HL-60 (cell line): Measurements from ENCODE around the gene SMOC1.

Source experiments
- DNase-seq, 2 experiments: peaks; one replicate each; pipeline ENCODE4 v3.0.0-alpha.2; 2010 to 2020; ENCODE audit warnings: low read depth in 1 of 2, low spot score in 1 of 2
- H3K27ac ChIP-seq: fragments of 250-450 bp; sonication (Bioruptor Pico); replicated peaks from 2 replicates; pipeline ENCODE4 v1.5.1; 2020; ENCODE audit warnings: mild to moderate bottlenecking, moderate library complexity
- H3K27me3 ChIP-seq: fragments of 250-450 bp; sonication (Bioruptor Pico); 2 replicates; pipeline ENCODE4 v1.5.1; 2021; ENCODE audit warnings: mild to moderate bottlenecking, moderate library complexity; ENCODE audit not compliant: insufficient read depth, poor library complexity, severe bottlenecking
- H3K4me3 ChIP-seq: replicated peaks from 2 replicates; pipeline ENCODE4 v1.5.1; 2011; ENCODE audit warnings: mild to moderate bottlenecking, control low read depth, low read length; ENCODE audit not compliant: insufficient read depth
- CTCF ChIP-seq: IDR thresholded peaks from one replicate; pipeline ENCODE4 v1.5.1; 2011; ENCODE audit warnings: low read length, control low read depth, inconsistent platforms; ENCODE audit not compliant: insufficient read depth
- GABPA ChIP-seq: IDR thresholded peaks from 2 replicates; pipeline ENCODE4 v1.6.1; 2012; ENCODE audit warnings: low read depth
- POLR2AphosphoS5 ChIP-seq: IDR thresholded peaks from 2 replicates; pipeline ENCODE4 v1.6.1; 2012; ENCODE audit warnings: low read depth
- REST ChIP-seq: IDR thresholded peaks from 2 replicates; pipeline ENCODE4 v1.6.1; 2012; ENCODE audit warnings: low read depth; ENCODE audit not compliant: insufficient replicate concordance
- SPI1 ChIP-seq: IDR thresholded peaks from 2 replicates; pipeline ENCODE4 v1.6.1; 2012; ENCODE audit warnings: low read depth, mild to moderate bottlenecking, borderline replicate concordance

SMOC1 gene

GRCh38 chr14:70033561-70033960 is 154.3 kb downstream of the SMOC1 start:
- no peak for DNase-seq
- no peak overlapping the region for H3K4me3 ChIP-seq
- no peak for TF ChIP-seq SPI1
- no peak for TF ChIP-seq POLR2AphosphoS5
- TF ChIP-seq CTCF = no peak
- TF ChIP-seq REST = no peak
- TF ChIP-seq GABPA = no peak
- no peak overlapping the region for H3K27ac ChIP-seq
- H3K27me3 ChIP-seq = no peaks in the 10 kb centered on the region

GRCh38 chr14:70034257-70034656 is 155.0 kb downstream of the SMOC1 start:
- no peak for TF ChIP-seq SPI1
- TF ChIP-seq REST = no peak
- no peak for TF ChIP-seq CTCF
- no peak for TF ChIP-seq GABPA
- no peak for TF ChIP-seq POLR2AphosphoS5
- H3K27ac ChIP-seq = no peak overlapping the region
- no peak for DNase-seq
- no peaks in the 10 kb centered on the region for H3K27me3 ChIP-seq
- H3K4me3 ChIP-seq = no peak overlapping the region

- TF ChIP-seq SPI1 (no peak), REST (peak; percentile 79)
- H3K4me3 ChIP-seq = no peak overlapping the region
- DNase-seq = no peak
- H3K27me3 ChIP-seq = no peaks in the 10 kb centered on the region
- no peak overlapping the region for H3K27ac ChIP-seq
Measured at GRCh38 chr14:70036665-70037064, 157.4 kb downstream of the SMOC1 start.

GRCh38 chr14:70043001-70043400 is 163.8 kb downstream of the SMOC1 start:
- Histone ChIP-seq H3K27ac (no peak overlapping the region), H3K4me3 (no peak overlapping the region)
- DNase-seq = no peak

More at GRCh38 chr14:70043001-70043400, 163.8 kb downstream of the SMOC1 start:
- no peak for TF ChIP-seq GABPA
- no peak for TF ChIP-seq POLR2AphosphoS5
- no peak for TF ChIP-seq SPI1
- no peak for TF ChIP-seq CTCF
- TF ChIP-seq REST = no peak
- no peaks in the 10 kb centered on the region for H3K27me3 ChIP-seq
